ENCODE data around the gene MT2A. TPM values are rescaled to one million over a fixed set of nuclear protein-coding genes. Genes with fewer than 3 reads are reported as not detected.

The MT2A gene
- total and polyA plus RNA-seq, 2 donors (not counting 1 experiment from before 2014, with no cell fraction given) = 49.2 to 113 TPM

- Histone ChIP-seq H3K36me3 (ENCODE audit: control insufficient read depth, insufficient read depth, low read length) (peaks cover 1% of the 10 kb centered on the region), H3K9ac (ENCODE audit: insufficient read depth, low read length) (peak overlapping the region; percentile 71), H3K4me3 (replicated peaks in 1 of 4; ENCODE audit: control extremely low read depth in 1 of 4, insufficient read depth in 1 of 4, low read depth in 3 of 4, low read length in 4 of 4) (peak overlapping the region; percentile 37 to 81 (median 74)), H3K4me2 (ENCODE audit: extremely low read depth, insufficient read depth, low read length) (peak overlapping the region; percentile 87), H3K9me3 (ENCODE audit: control insufficient read depth, insufficient read depth, low read depth, low read length) (no peaks in the 10 kb centered on the region), H3K4me1 (ENCODE audit: control insufficient read depth, extremely low read depth, insufficient read depth, low read length) (peaks cover 5% of the 10 kb centered on the region), H3K27ac (ENCODE audit: insufficient read depth, low read length) (peak overlapping the region; percentile 85), H2AFZ (ENCODE audit: low read length) (no peak overlapping the region), H3K79me2 (ENCODE audit: control insufficient read depth, insufficient read depth, low read length) (peaks cover 16% of the 10 kb centered on the region), H3K27me3 (ENCODE audit: control insufficient read depth, insufficient read depth, low read length) (no peaks in the 10 kb centered on the region), H4K20me1 (ENCODE audit: control insufficient read depth, extremely low read depth, insufficient read depth, low read length) (no peaks in the 10 kb centered on the region)
- TF ChIP-seq, protein P1, sequence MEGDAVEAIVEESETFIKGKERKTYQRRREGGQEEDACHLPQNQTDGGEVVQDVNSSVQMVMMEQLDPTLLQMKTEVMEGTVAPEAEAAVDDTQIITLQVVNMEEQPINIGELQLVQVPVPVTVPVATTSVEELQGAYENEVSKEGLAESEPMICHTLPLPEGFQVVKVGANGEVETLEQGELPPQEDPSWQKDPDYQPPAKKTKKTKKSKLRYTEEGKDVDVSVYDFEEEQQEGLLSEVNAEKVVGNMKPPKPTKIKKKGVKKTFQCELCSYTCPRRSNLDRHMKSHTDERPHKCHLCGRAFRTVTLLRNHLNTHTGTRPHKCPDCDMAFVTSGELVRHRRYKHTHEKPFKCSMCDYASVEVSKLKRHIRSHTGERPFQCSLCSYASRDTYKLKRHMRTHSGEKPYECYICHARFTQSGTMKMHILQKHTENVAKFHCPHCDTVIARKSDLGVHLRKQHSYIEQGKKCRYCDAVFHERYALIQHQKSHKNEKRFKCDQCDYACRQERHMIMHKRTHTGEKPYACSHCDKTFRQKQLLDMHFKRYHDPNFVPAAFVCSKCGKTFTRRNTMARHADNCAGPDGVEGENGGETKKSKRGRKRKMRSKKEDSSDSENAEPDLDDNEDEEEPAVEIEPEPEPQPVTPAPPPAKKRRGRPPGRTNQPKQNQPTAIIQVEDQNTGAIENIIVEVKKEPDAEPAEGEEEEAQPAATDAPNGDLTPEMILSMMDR (conservative IDR thresholded peaks at IDR 0.05 in 1 of 2, IDR thresholded peaks at IDR 0.05 in 1 of 2; ENCODE audit: low read depth in 1 of 2, low read length in 2 of 2) = no peak
- no peak for TF ChIP-seq EZH2 (IDR thresholded peaks at IDR 0.05; ENCODE audit: low read length, missing control alignments)
- DNase-seq (ENCODE audit: low read depth in 2 of 2) = no peak
Measured at GRCh38 chr16:56626685-56627084, 18.3 kb downstream of the MT2A start.

DNA sequence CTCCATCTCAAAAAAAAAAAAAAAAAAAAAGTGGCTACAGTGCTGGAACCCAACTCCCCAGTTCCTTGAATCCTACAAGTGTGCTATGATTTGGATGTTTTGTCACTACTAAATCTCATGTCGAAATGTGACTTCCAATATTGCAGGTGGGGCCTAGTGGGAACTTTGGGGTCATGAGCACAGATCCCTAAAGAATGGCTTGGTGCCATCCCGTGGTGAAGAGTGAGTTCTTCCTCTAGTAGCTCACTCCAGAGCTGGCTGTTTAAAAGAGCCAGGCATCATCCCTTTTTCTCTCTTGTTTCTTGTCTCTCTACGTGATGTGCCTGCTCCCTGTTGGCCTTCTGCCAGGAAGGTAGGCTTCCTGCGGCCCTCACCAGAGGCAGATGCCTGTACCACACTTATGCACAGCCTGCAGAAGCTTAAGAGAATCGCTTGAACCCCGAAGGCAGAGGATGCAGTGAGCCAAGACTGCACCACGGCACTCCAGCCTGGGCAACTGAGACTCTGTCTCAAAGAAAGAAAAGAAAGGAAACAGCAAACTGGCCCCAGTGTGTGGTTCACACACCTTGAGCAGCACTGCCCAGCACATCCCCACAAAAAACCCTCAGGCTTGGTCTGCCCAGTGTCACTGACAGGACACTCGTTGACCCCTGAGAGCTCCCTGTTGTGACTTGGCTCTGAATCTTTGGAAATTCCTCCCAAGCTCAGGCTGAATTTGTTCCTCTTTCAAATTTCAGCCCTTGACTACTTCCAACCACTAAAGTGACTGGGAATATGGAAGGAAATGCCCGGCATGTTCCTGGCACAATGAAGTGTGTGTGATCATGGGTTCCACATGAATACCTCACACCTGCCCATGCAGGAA, 20.3 kb downstream of the MT2A start:
- Histone ChIP-seq H2AFZ (ENCODE audit: low read length) (no peak overlapping the region), H3K27ac (ENCODE audit: insufficient read depth, low read length) (no peak overlapping the region), H4K20me1 (ENCODE audit: control insufficient read depth, extremely low read depth, insufficient read depth, low read length) (no peaks in the 10 kb centered on the region), H3K9ac (ENCODE audit: insufficient read depth, low read length) (no peak overlapping the region), H3K36me3 (ENCODE audit: control insufficient read depth, insufficient read depth, low read length) (peaks cover 1% of the 10 kb centered on the region), H3K4me2 (ENCODE audit: extremely low read depth, insufficient read depth, low read length) (no peak overlapping the region), H3K9me3 (ENCODE audit: control insufficient read depth, insufficient read depth, low read depth, low read length) (no peaks in the 10 kb centered on the region), H3K4me3 (replicated peaks in 1 of 4; ENCODE audit: control extremely low read depth in 1 of 4, insufficient read depth in 1 of 4, low read depth in 3 of 4, low read length in 4 of 4) (no peak overlapping the region), H3K27me3 (ENCODE audit: control insufficient read depth, insufficient read depth, low read length) (no peaks in the 10 kb centered on the region), H3K79me2 (ENCODE audit: control insufficient read depth, insufficient read depth, low read length) (peaks cover 16% of the 10 kb centered on the region), H3K4me1 (ENCODE audit: control insufficient read depth, extremely low read depth, insufficient read depth, low read length) (peaks cover 7% of the 10 kb centered on the region)
- no peak for TF ChIP-seq EZH2 (IDR thresholded peaks at IDR 0.05; ENCODE audit: low read length, missing control alignments)
- TF ChIP-seq, protein P1 (conservative IDR thresholded peaks at IDR 0.05 in 1 of 2, IDR thresholded peaks at IDR 0.05 in 1 of 2; ENCODE audit: low read depth in 1 of 2, low read length in 2 of 2) = no peak
- DNase-seq (ENCODE audit: low read depth in 2 of 2) = no peak

DNA sequence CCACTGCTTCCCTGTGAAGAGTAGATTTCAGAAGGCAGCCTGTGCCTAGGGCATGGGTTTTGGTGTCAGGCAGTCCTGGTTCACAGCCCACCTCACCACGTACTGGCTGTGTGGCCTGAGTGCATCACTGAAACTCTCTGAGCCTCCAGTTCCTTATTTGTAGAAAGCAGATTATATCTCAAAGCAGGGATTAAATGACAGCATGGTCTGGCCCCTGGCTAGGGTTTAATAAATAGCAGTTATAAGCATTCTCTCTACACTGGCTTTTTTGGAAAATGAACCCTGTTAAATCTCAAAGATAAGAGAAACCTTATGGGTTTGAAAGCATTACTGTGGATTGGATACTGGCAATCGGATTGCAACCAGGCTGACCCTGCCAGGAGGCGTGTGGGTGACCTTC, 21.1 kb downstream of the MT2A start:
- no peak for TF ChIP-seq EZH2 (IDR thresholded peaks at IDR 0.05; ENCODE audit: low read length, missing control alignments)
- TF ChIP-seq, protein P1 (conservative IDR thresholded peaks at IDR 0.05 in 1 of 2, IDR thresholded peaks at IDR 0.05 in 1 of 2; ENCODE audit: low read depth in 1 of 2, low read length in 2 of 2) = no peak
- H3K27ac ChIP-seq (ENCODE audit: insufficient read depth, low read length) = no peak overlapping the region
- no peak overlapping the region for H3K4me2 ChIP-seq (ENCODE audit: extremely low read depth, insufficient read depth, low read length)
- H3K9ac ChIP-seq (ENCODE audit: insufficient read depth, low read length) = no peak overlapping the region
- peaks cover 16% of the 10 kb centered on the region for H3K79me2 ChIP-seq (ENCODE audit: control insufficient read depth, insufficient read depth, low read length)
- no peaks in the 10 kb centered on the region for H4K20me1 ChIP-seq (ENCODE audit: control insufficient read depth, extremely low read depth, insufficient read depth, low read length)
- no peak overlapping the region for H2AFZ ChIP-seq (ENCODE audit: low read length)
- no peaks in the 10 kb centered on the region for H3K9me3 ChIP-seq (ENCODE audit: control insufficient read depth, insufficient read depth, low read depth, low read length)
- H3K36me3 ChIP-seq (ENCODE audit: control insufficient read depth, insufficient read depth, low read length) = peaks cover 1% of the 10 kb centered on the region
- peaks cover 7% of the 10 kb centered on the region for H3K4me1 ChIP-seq (ENCODE audit: control insufficient read depth, extremely low read depth, insufficient read depth, low read length)
- DNase-seq (ENCODE audit: low read depth in 2 of 2) = no peak
- H3K27me3 ChIP-seq (ENCODE audit: control insufficient read depth, insufficient read depth, low read length) = no peaks in the 10 kb centered on the region
- H3K4me3 ChIP-seq (replicated peaks in 1 of 4; ENCODE audit: control extremely low read depth in 1 of 4, insufficient read depth in 1 of 4, low read depth in 3 of 4, low read length in 4 of 4) = no peak overlapping the region
